Left renal pelvis (tissue), 4 donors: ENCODE data around the gene TBX2. TPM values are rescaled to one million over a fixed set of nuclear protein-coding genes. Genes with fewer than 3 reads are reported as not detected.
"Not testable (repeated sequence)": the region's sequence is repeated elsewhere in the genome, so short reads cannot be mapped to it uniquely, and the experiment has no call there.

ENCODE experiments used
- DNase-seq, 4 donors: peaks; one replicate each; pipeline ENCODE4 v3.0.0-alpha.2; 2013; ENCODE audit warnings: low read depth in 4 of 4, low spot score in 3 of 4
- polyA plus RNA-seq, 4 donors: library from polyadenylated mRNA; unstranded; fragments of 120-200 nt; gene quantifications; one replicate each; pipeline ENCODE4 v1.2.1, GENCODE V29; 2013; ENCODE audit not compliant: insufficient read length in 4 of 4

Gene TBX2
- polyA plus RNA-seq, result 100 to 1,000 TPM in 1 of 4 donors, 10 to 100 TPM in 3; 21.6 to 117 (median 63.7) TPM

- DNase-seq, result peak in 3 of 4 donors; percentile 85 to 89 (median 86)
Measured at GRCh38 chr17:61399131-61400065, at the start of gene TBX2. Gene TBX2 (plus strand): TSS chr17:61399843. CDS start chr17:61400177, 334 bp downstream.

- DNase-seq, result no peak
Measured at GRCh38 chr17:61351745-61352407, 47.8 kb upstream of the TBX2 start.

- no peak for DNase-seq
Measured at GRCh38 chr17:61352408-61352770, 47.3 kb upstream of the TBX2 start.

- no peak for DNase-seq
Measured at GRCh38 chr17:61352781-61353491, 46.7 kb upstream of the TBX2 start.

GRCh38 chr17:61353615-61354014 lies 46.0 kb upstream of the TBX2 start:
- no peak for DNase-seq

GRCh38 chr17:61354895-61355874 lies 44.5 kb upstream of the TBX2 start:
- no peak for DNase-seq

GRCh38 chr17:61357061-61357460 lies 42.6 kb upstream of the TBX2 start:
- DNase-seq, result not testable (repeated sequence)

- DNase-seq, result not testable (repeated sequence)
Measured at GRCh38 chr17:61359513-61359912, 40.1 kb upstream of the TBX2 start.

GRCh38 chr17:61360318-61360943 lies 39.2 kb upstream of the TBX2 start:
- DNase-seq, result no peak

- DNase-seq, result no peak
Measured at GRCh38 chr17:61361084-61361483, 38.6 kb upstream of the TBX2 start.

GRCh38 chr17:61362396-61362795 lies 37.2 kb upstream of the TBX2 start:
- no peak for DNase-seq

GRCh38 chr17:61362852-61363600 lies 36.6 kb upstream of the TBX2 start:
- DNase-seq, result no peak

- DNase-seq, result no peak
Measured at GRCh38 chr17:61363601-61364462, 35.8 kb upstream of the TBX2 start.

GRCh38 chr17:61364463-61364846 lies 35.2 kb upstream of the TBX2 start:
- no peak for DNase-seq

- DNase-seq, result no peak
Measured at GRCh38 chr17:61366076-61366714, 33.4 kb upstream of the TBX2 start.

- DNase-seq, result no peak
Measured at GRCh38 chr17:61366715-61367413, 32.8 kb upstream of the TBX2 start.
